IMR-90 (cell line): ENCODE data around the gene SLC8A1. TPM values are rescaled to one million over a fixed set of nuclear protein-coding genes. Genes with fewer than 3 reads are reported as not detected.

Source experiments
- ATAC-seq: fragments of 200-7000 bp; cut with Tn5 transposase; 2 replicates; pipeline ENCODE4 v1.9.1; 2020; ENCODE audit warnings: low read depth, mild to moderate bottlenecking, moderate library complexity
- BruUV-seq: library from RNA; stranded (reverse); fragments of 400-500 nt; replicated peaks from 2 replicates; lab custom pipeline; 2021; lab: Mats Ljungman, UMichigan
- CTCF ChIA-PET: fragments of 300-600 bp; formaldehyde crosslinking; extraction: SDS; loops from one replicate; lab custom pipeline; 2021; ENCODE audit warnings: antibody characterized with exemption; lab: Yijun Ruan, JAX
- POLR2A ChIA-PET: fragments of 300-600 bp; sonication (Branson Sonifier 250); formaldehyde crosslinking; loops from one replicate; lab custom pipeline; 2022; ENCODE audit warnings: antibody characterized with exemption; ENCODE audit not compliant: unreplicated experiment; lab: Charles Lee
- DNase-seq: peaks from one replicate; pipeline ENCODE4 v3.0.0; 2013
- H2AFZ ChIP-seq: replicated peaks from 2 replicates; pipeline ENCODE3; 2013; ENCODE audit warnings: low read length, mild to moderate bottlenecking; ENCODE audit not compliant: poor library complexity
- H2AK5ac ChIP-seq: 2 replicates; pipeline ENCODE4 v1.6.1; 2013; ENCODE audit warnings: low read depth, low read length, inconsistent platforms
- H2AK9ac ChIP-seq: replicated peaks from 2 replicates; pipeline ENCODE3; 2013; ENCODE audit warnings: mild to moderate bottlenecking, low read depth, low read length, moderate library complexity; ENCODE audit not compliant: poor library complexity
- H2BK120ac ChIP-seq: 2 replicates; pipeline ENCODE4 v1.6.1; 2013; ENCODE audit warnings: low read depth, low read length, inconsistent platforms
- H2BK15ac ChIP-seq: 3 replicates; pipeline ENCODE4 v1.6.1; 2013; ENCODE audit warnings: low read depth, low read length, inconsistent platforms
- H2BK20ac ChIP-seq: 2 replicates; pipeline ENCODE4 v1.6.1; 2013; ENCODE audit warnings: low read depth, mild to moderate bottlenecking, inconsistent platforms, low read length, moderate library complexity
- H2BK5ac ChIP-seq: 2 replicates; pipeline ENCODE4 v1.6.1; 2013; ENCODE audit warnings: mild to moderate bottlenecking, low read depth, low read length, inconsistent platforms; ENCODE audit not compliant: poor library complexity, severe bottlenecking
- H3K14ac ChIP-seq: replicated peaks from 2 replicates; pipeline ENCODE4 v1.6.1; 2013; ENCODE audit warnings: low read depth, low read length, inconsistent platforms
- H3K18ac ChIP-seq: 2 replicates; pipeline ENCODE4 v1.6.1; 2013; ENCODE audit warnings: low read depth, low read length, control low read depth
- H3K23ac ChIP-seq: 2 replicates; pipeline ENCODE4 v1.6.1; 2013; ENCODE audit warnings: low read depth, low read length, inconsistent platforms
- H3K27ac ChIP-seq: 2 replicates; pipeline ENCODE4 v1.5.1; 2013; ENCODE audit warnings: mild to moderate bottlenecking, control low read depth, low read length; ENCODE audit not compliant: insufficient read depth
- H3K27me3 ChIP-seq: 2 replicates; pipeline ENCODE4 v1.6.1; 2013; ENCODE audit warnings: low read length; ENCODE audit not compliant: control insufficient read depth, insufficient read depth
- H3K36me3 ChIP-seq: 2 replicates; pipeline ENCODE4 v1.6.1; 2013; ENCODE audit warnings: low read length, mixed read lengths; ENCODE audit not compliant: control insufficient read depth, insufficient read depth
- H3K4ac ChIP-seq: 2 replicates; pipeline ENCODE4 v1.6.1; 2013; ENCODE audit warnings: low read depth, low read length, inconsistent platforms
- H3K4me1 ChIP-seq: 2 replicates; pipeline ENCODE4 v1.6.1; 2013; ENCODE audit warnings: low read length, mixed read lengths; ENCODE audit not compliant: control insufficient read depth, insufficient read depth
- H3K4me2 ChIP-seq: 2 replicates; pipeline ENCODE4 v1.6.1; 2013; ENCODE audit warnings: low read depth, mild to moderate bottlenecking, control low read depth, low read length, moderate library complexity
- H3K4me3 ChIP-seq: 2 replicates; pipeline ENCODE4 v1.5.1; 2013; ENCODE audit warnings: low read depth, mild to moderate bottlenecking, control low read depth, low read length, moderate library complexity; ENCODE audit not compliant: insufficient read depth
- H3K56ac ChIP-seq: 2 replicates; pipeline ENCODE4 v1.6.1; 2013; ENCODE audit warnings: low read length, inconsistent platforms; ENCODE audit not compliant: insufficient read depth; ENCODE audit errors: extremely low read depth
- H3K79me1 ChIP-seq, 2 experiments: 2 replicates each; pipeline ENCODE4 v1.6.1; 2013; ENCODE audit warnings: low read length in 2 of 2, inconsistent platforms in 1 of 2, low read depth in 1 of 2
- H3K9ac ChIP-seq: 2 replicates; pipeline ENCODE4 v1.6.1; 2013; ENCODE audit warnings: low read depth, low read length, control low read depth
- H3K9me1 ChIP-seq: 2 replicates; pipeline ENCODE4 v1.6.1; 2013; ENCODE audit warnings: low read length, inconsistent platforms; ENCODE audit not compliant: insufficient read depth
- H3K9me3 ChIP-seq: 2 replicates; pipeline ENCODE4 v1.6.1; 2013; ENCODE audit warnings: low read length; ENCODE audit not compliant: control insufficient read depth, insufficient read depth
- H4K20me1 ChIP-seq: 2 replicates; pipeline ENCODE4 v1.6.1; 2013; ENCODE audit warnings: low read length, inconsistent platforms; ENCODE audit not compliant: insufficient read depth
- H4K5ac ChIP-seq: 2 replicates; pipeline ENCODE4 v1.6.1; 2013; ENCODE audit warnings: mild to moderate bottlenecking, low read depth, low read length, control low read depth
- H4K8ac ChIP-seq, 2 experiments: 2 replicates each; pipeline ENCODE4 v1.6.1; 2013; ENCODE audit warnings: low read depth in 2 of 2, low read length in 2 of 2, control low read depth in 1 of 2, inconsistent platforms in 1 of 2
- H4K91ac ChIP-seq: 2 replicates; pipeline ENCODE4 v1.6.1; 2013; ENCODE audit warnings: low read depth, low read length, inconsistent platforms; ENCODE audit not compliant: insufficient read depth
- BHLHE40 ChIP-seq: fragments of 150-350 bp; IDR thresholded peaks from 2 replicates; pipeline ENCODE4 v1.6.1; 2016; ENCODE audit warnings: mild to moderate bottlenecking, low read depth, low read length
- CEBPB ChIP-seq: IDR thresholded peaks from 2 replicates; pipeline ENCODE4 v1.6.1; 2012; ENCODE audit warnings: low read depth, low read length, improper control_type of control experiment
- MXI1 ChIP-seq: IDR thresholded peaks from 2 replicates; pipeline ENCODE4 v1.6.1; 2012; ENCODE audit warnings: low read depth, mild to moderate bottlenecking, low read length, moderate library complexity, borderline replicate concordance
- POLR2A ChIP-seq: IDR thresholded peaks from 2 replicates; pipeline ENCODE4 v1.6.1; 2012; ENCODE audit warnings: mild to moderate bottlenecking, low read depth, low read length
- SMC3 ChIP-seq: fragments of 150-350 bp; IDR thresholded peaks from 2 replicates; pipeline ENCODE4 v1.6.1; 2016; ENCODE audit warnings: low read depth, mild to moderate bottlenecking, antibody characterized with exemption, low read length, moderate library complexity
- dilution Hi-C: fragments of 300-500 bp; cut with HindIII; formaldehyde crosslinking; loops from one replicate; pipeline ENCODE4 v1.14.3; 2018; ENCODE audit warnings: low sequenced_read_pairs; ENCODE audit not compliant: unreplicated experiment
- in situ Hi-C: fragments of 300-500 bp; cut with MboI; formaldehyde crosslinking; loops from 3 replicates; pipeline ENCODE4 v1.14.3; 2019; ENCODE audit warnings: low sequenced_read_pairs, inconsistent platforms, mixed read lengths
- intact Hi-C: fragments of 100-400 bp; cut with micrococcal nuclease; formaldehyde crosslinking; loops from 2 replicates; pipeline ENCODE4 v1.10.0; 2022
- polyA plus RNA-seq, 3 experiments: library from polyadenylated mRNA; depleted of rRNA; stranded (reverse); fragments of >200 nt; gene quantifications; 2 replicates each; pipeline ENCODE4 v1.2.3, GENCODE V29; 2012; ENCODE audit warnings: low replicate concordance in 1 of 3
- total RNA-seq: library from RNA; depleted of rRNA; stranded (reverse); fragments of >200 nt; gene quantifications from 2 replicates; pipeline ENCODE4 v1.2.3, GENCODE V29; 2012
- TF ChIP-seq, protein P1 (sequence below): fragments of 150-350 bp; IDR thresholded peaks from 2 replicates; pipeline ENCODE4 v1.6.1; 2017; ENCODE audit warnings: mild to moderate bottlenecking, antibody characterized with exemption, low read length, low read depth

The SLC8A1 gene
- total and polyA plus RNA-seq, 2 of the 4 experiments (the other 2 are of a cell fraction), result 7.7 to 57.0 TPM

DNA sequence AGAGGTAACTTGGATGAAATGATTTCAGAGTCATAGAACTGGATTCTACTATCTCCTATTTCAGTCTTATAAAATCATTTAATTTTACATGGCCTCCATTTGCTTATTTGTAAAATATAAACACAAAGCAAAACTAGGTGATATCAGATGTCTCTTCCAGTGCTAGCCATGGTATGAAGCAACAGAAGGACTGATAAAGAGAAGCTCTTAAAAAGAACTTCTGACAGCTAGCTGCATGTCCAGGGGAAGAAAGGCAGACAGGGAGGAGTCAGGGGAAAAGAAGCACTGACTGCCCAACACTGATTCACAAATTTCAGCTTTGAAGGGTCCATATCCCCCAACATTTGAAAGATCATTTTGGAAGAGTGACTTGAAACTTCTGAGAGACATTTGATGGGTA, 6.4 kb downstream of the SLC8A1 start:
- H3K9ac ChIP-seq, result no peak overlapping the region
- H2BK120ac ChIP-seq, result no peak overlapping the region
- no peak overlapping the region; the same call in 1 of the 2 replicates for H3K4me2 ChIP-seq
- peaks cover 5% of the 10 kb centered on the region for H3K4me1 ChIP-seq
- H4K5ac ChIP-seq, result no peak overlapping the region
- H2BK20ac ChIP-seq, result no peak overlapping the region
- H4K20me1 ChIP-seq, result no peaks in the 10 kb centered on the region
- in situ Hi-C loops (no loop called here), intact Hi-C loops (loop anchor here (5.0 kb wide), 1 partner anchor 73 kb away; no protein-coding TSS in a partner anchor), dilution Hi-C loops (no loop called here)
- no peaks in the 10 kb centered on the region for H3K9me3 ChIP-seq
- peak overlapping the region; percentile 31 for H2BK5ac ChIP-seq
- ATAC-seq, result peak; percentile 50; the same call in 1 of the 2 replicates
- H3K27me3 ChIP-seq, result no peaks in the 10 kb centered on the region
- no TSS peak for BruUV-seq
- peak overlapping the region in 1 of 2 experiments; percentile 15; a peak in 1 of 4 replicates for H4K8ac ChIP-seq
- peaks cover 33 to 51% of the 10 kb centered on the region in 2 experiments for H3K79me1 ChIP-seq
- H3K56ac ChIP-seq, result no peak overlapping the region
- ChIA-PET CTCF (interaction anchor here (0.6 kb wide), 1 partner anchor 55 kb away, joined by 4 read pairs; no protein-coding TSS in a partner anchor), POLR2A (no interaction called here)
- no peak overlapping the region for H4K91ac ChIP-seq
- H2AK5ac ChIP-seq, result no peak overlapping the region
- H3K4me3 ChIP-seq, result no peak overlapping the region
- no peak overlapping the region; the same call in 1 of the 2 replicates for H3K23ac ChIP-seq
- peak; percentile 69 for TF ChIP-seq CEBPB
- TF ChIP-seq POLR2A, result no peak
- peak; percentile 77 for TF ChIP-seq MXI1
- TF ChIP-seq BHLHE40, result no peak
- TF ChIP-seq, protein P1, sequence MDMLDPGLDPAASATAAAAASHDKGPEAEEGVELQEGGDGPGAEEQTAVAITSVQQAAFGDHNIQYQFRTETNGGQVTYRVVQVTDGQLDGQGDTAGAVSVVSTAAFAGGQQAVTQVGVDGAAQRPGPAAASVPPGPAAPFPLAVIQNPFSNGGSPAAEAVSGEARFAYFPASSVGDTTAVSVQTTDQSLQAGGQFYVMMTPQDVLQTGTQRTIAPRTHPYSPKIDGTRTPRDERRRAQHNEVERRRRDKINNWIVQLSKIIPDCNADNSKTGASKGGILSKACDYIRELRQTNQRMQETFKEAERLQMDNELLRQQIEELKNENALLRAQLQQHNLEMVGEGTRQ, result no peak
- no peak for TF ChIP-seq SMC3
- DNase-seq, result peak; percentile 53
- H3K18ac ChIP-seq, result no peak overlapping the region
- H3K9me1 ChIP-seq, result 0 out of 2 replicates have a peak, but pooled peaks cover 5% of the 10 kb centered on the region
- peak overlapping the region; percentile 19; the same call in 1 of the 2 replicates for H3K4ac ChIP-seq
- H3K36me3 ChIP-seq, result peaks cover 5% of the 10 kb centered on the region; the same call in 1 of the 2 replicates
- no peak overlapping the region for H2BK15ac ChIP-seq
- peak overlapping the region; percentile 38; the same call in 1 of the 2 replicates for H3K14ac ChIP-seq
- H2AFZ ChIP-seq, result no peak overlapping the region
- H3K27ac ChIP-seq, result no peak overlapping the region
- no peak overlapping the region for H2AK9ac ChIP-seq
